ENCODE data around the gene MAT2A. TPM values are rescaled to one million over a fixed set of nuclear protein-coding genes. Genes with fewer than 3 reads are reported as not detected.

MAT2A gene
- total RNA-seq, 2 experiments from 2014 or later: 336 to 462 TPM

DNA sequence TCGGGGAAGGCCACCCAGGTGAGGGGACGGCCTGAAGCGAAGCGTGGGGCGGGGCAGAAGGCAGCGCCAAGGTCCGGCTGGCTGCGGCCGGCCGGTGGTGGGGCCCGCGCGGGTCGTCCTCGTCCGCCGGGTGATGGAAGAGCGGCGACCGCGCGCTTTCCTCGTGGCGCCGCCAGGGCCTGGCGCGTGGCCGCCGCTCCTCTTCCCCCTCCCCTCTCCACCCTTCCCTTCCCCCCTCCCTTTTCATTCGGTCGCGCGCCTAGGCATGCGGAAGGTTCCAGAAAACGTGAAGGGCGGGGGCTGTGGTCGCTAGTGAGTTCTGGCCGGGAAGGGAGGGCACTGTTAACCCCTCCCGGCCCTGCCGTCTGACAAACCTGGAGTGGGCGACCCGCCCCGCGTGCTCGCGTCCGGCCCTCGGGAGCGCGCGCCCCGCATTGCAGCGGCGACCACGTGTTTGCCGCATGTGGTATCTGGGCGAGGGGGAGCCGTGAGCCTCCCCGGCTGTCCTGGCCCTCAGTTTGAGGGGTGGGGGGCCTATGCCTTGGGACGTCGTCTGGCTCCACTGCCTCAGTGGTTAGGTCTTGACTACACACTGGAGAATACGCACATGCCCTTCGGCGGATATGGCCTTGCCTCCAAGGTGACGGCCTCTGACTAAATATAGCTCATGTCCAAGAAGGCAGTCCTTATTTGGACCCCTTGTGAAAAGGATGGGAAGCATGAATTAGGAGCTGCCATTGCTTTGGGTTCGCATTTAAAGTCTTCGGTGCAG is 579 bp downstream of the MAT2A start:
- H3K4me2 ChIP-seq (ENCODE audit: low read length): peak overlapping the region; percentile 86
- H3K9me2 ChIP-seq (ENCODE audit: insufficient read depth, low read length): no peaks in the 10 kb centered on the region
- peak; percentile 75 for DNase-seq (ENCODE audit: low spot score)
- H3K4me3 ChIP-seq (ENCODE audit: low read depth, low read length, poor library complexity, severe bottlenecking): peak overlapping the region; percentile 100
- H3K4me1 ChIP-seq (ENCODE audit: insufficient read depth, low read length, poor library complexity, severe bottlenecking): peaks cover 37% of the 10 kb centered on the region
- no peaks in the 10 kb centered on the region for H3K9me3 ChIP-seq (ENCODE audit: low read length)
- no peak overlapping the region for H2AFZ ChIP-seq (ENCODE audit: low read length)
- H3K79me2 ChIP-seq (ENCODE audit: insufficient read depth, low read depth, low read length): peaks cover 60% of the 10 kb centered on the region
- peaks cover 55% of the 10 kb centered on the region for H3K36me3 ChIP-seq (ENCODE audit: insufficient read depth, low read length)
- peak overlapping the region; percentile 88 for H3K27ac ChIP-seq (ENCODE audit: low read depth, low read length, poor library complexity, severe bottlenecking)
- TF ChIP-seq EZH2phosphoT487 (IDR thresholded peaks at IDR 0.05; ENCODE audit: borderline replicate concordance, low read depth, low read length): no peak
- TF ChIP-seq, protein P1, sequence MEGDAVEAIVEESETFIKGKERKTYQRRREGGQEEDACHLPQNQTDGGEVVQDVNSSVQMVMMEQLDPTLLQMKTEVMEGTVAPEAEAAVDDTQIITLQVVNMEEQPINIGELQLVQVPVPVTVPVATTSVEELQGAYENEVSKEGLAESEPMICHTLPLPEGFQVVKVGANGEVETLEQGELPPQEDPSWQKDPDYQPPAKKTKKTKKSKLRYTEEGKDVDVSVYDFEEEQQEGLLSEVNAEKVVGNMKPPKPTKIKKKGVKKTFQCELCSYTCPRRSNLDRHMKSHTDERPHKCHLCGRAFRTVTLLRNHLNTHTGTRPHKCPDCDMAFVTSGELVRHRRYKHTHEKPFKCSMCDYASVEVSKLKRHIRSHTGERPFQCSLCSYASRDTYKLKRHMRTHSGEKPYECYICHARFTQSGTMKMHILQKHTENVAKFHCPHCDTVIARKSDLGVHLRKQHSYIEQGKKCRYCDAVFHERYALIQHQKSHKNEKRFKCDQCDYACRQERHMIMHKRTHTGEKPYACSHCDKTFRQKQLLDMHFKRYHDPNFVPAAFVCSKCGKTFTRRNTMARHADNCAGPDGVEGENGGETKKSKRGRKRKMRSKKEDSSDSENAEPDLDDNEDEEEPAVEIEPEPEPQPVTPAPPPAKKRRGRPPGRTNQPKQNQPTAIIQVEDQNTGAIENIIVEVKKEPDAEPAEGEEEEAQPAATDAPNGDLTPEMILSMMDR (conservative IDR thresholded peaks at IDR 0.05; ENCODE audit: low read length): no peak
- no TSS peak for BruUV-seq (replicated peaks)
- ChIA-PET CTCF (ENCODE audit: unreplicated experiment) (interaction anchor here (0.6 to 1.0 kb wide), 3 partner anchors 120 to 212 kb away, joined by 5 to 7 read pairs (median 7); partner anchors contain the start of gene TGOLN2), POLR2A (interaction anchor here (0.6 to 6.7 kb wide), 21 partner anchors 11 to 774 kb away, joined by 3 to 48 read pairs (median 5); partner anchors contain the start of genes GGCX, RNF181, SH2D6 and TGOLN2)
- peaks cover 31% of the 10 kb centered on the region for H4K20me1 ChIP-seq (ENCODE audit: insufficient read depth, low read length)
- intact Hi-C loops (cut with micrococcal nuclease; ENCODE audit: unreplicated experiment): loop anchor here (1.0 to 5.0 kb wide), 4 partner anchors 22 to 213 kb away; partner anchors contain the start of genes GGCX and TGOLN2

DNA sequence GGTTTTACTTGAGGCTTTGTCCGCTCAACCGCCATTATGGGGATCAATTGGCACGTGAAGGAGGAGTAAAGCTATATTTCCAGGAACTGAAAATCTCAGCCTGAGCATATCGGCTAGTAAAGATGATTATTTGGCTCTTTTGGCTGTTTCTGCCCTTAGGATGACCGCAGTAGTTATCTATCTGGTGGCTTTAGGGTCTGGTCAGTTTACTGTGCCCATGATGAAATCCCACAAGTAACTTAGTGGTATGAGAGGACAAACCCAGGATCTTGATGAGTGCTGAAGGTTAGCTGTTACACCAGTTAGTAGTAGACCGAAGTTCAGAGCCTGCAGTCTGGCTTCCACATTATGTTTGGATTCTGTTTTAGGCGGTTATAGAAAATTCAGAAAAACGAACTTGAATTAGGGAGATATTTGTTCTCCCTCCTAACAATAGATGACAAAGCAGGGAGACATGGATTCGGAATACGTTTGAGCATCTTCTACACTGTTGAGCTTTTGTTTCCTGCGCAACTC is 1.2 kb downstream of the MAT2A start:
- POLR2A ChIA-PET: interaction anchor here (0.8 to 6.7 kb wide), 7 partner anchors 10 to 120 kb away, joined by 3 to 48 read pairs (median 8); partner anchors contain the start of genes GGCX, SH2D6 and VAMP8
- Histone ChIP-seq H3K4me2 (ENCODE audit: low read length) (peak overlapping the region; percentile 86), H3K9me3 (ENCODE audit: low read length) (no peaks in the 10 kb centered on the region), H3K36me3 (ENCODE audit: insufficient read depth, low read length) (peaks cover 62% of the 10 kb centered on the region), H2AFZ (ENCODE audit: low read length) (no peak overlapping the region), H3K79me2 (ENCODE audit: insufficient read depth, low read depth, low read length) (peaks cover 60% of the 10 kb centered on the region), H3K4me3 (ENCODE audit: low read depth, low read length, poor library complexity, severe bottlenecking) (peak overlapping the region; percentile 100), H3K9me2 (ENCODE audit: insufficient read depth, low read length) (no peaks in the 10 kb centered on the region), H4K20me1 (ENCODE audit: insufficient read depth, low read length) (peaks cover 31% of the 10 kb centered on the region), H3K4me1 (ENCODE audit: insufficient read depth, low read length, poor library complexity, severe bottlenecking) (peaks cover 37% of the 10 kb centered on the region), H3K27ac (ENCODE audit: low read depth, low read length, poor library complexity, severe bottlenecking) (peak overlapping the region; percentile 88)
- TF ChIP-seq, protein P1 (conservative IDR thresholded peaks at IDR 0.05; ENCODE audit: low read length): no peak
- no peak for TF ChIP-seq EZH2phosphoT487 (IDR thresholded peaks at IDR 0.05; ENCODE audit: borderline replicate concordance, low read depth, low read length)
- no TSS peak for BruUV-seq (replicated peaks)
- intact Hi-C loops (cut with micrococcal nuclease; ENCODE audit: unreplicated experiment): no loop called here
- CTCF ChIA-PET (ENCODE audit: unreplicated experiment): no interaction called here
- DNase-seq (ENCODE audit: low spot score): no peak
